HG03575 (cell line): ENCODE data around the gene BCAN.

Source experiments
- ATAC-seq: cut with Tn5 transposase; IDR thresholded peaks from one replicate; pipeline ENCODE4 v1.9.1; 2021; ENCODE audit not compliant: unreplicated experiment, insufficient number of reproducible peaks, low FRiP score; ENCODE audit errors: extremely low read depth

The BCAN gene

GRCh38 chr1:156640842-156641706 lies 843 bp upstream of the BCAN start:
- ATAC-seq: no peak

- no peak for ATAC-seq
These were observed 540 bp downstream of the BCAN start for GRCh38 chr1:156642265-156643048.

- ATAC-seq: no peak
These were observed 1.3 kb downstream of the BCAN start for GRCh38 chr1:156643049-156643777.

GRCh38 chr1:156643778-156644092 lies 1.8 kb downstream of the BCAN start:
- ATAC-seq: no peak

- ATAC-seq: no peak
These were observed 2.2 kb downstream of the BCAN start for GRCh38 chr1:156644146-156644545.

- ATAC-seq: no peak
These were observed 2.7 kb downstream of the BCAN start for GRCh38 chr1:156644640-156645039.

- no peak for ATAC-seq
These were observed 3.1 kb downstream of the BCAN start for GRCh38 chr1:156645056-156645455.

GRCh38 chr1:156645666-156646065 lies 3.7 kb downstream of the BCAN start:
- ATAC-seq: no peak

- no peak for ATAC-seq
These were observed 4.9 kb downstream of the BCAN start for GRCh38 chr1:156646738-156647211.

GRCh38 chr1:156647351-156647750 lies 5.4 kb downstream of the BCAN start:
- no peak for ATAC-seq

- ATAC-seq: no peak
These were observed 6.6 kb downstream of the BCAN start for GRCh38 chr1:156648496-156648895.

- ATAC-seq: no peak
These were observed 7.0 kb downstream of the BCAN start for GRCh38 chr1:156648951-156649350.

- no peak for ATAC-seq
These were observed 10.4 kb downstream of the BCAN start for GRCh38 chr1:156652131-156652991.

GRCh38 chr1:156652992-156653355 lies 11.1 kb downstream of the BCAN start:
- no peak for ATAC-seq

GRCh38 chr1:156654700-156655099 lies 12.8 kb downstream of the BCAN start:
- ATAC-seq: no peak

GRCh38 chr1:156655151-156655903 lies 13.4 kb downstream of the BCAN start:
- ATAC-seq: no peak

GRCh38 chr1:156655904-156656516 lies 14.1 kb downstream of the BCAN start:
- no peak for ATAC-seq
